Measurements from ENCODE around the gene ZNF33A. TPM values are rescaled to one million over a fixed set of nuclear protein-coding genes. Genes with fewer than 3 reads are reported as not detected.
"Not testable (repeated sequence)": the region's sequence is repeated elsewhere in the genome, so short reads cannot be mapped to it uniquely, and the experiment has no call there.

The ZNF33A gene
- total and polyA plus RNA-seq, 2 experiments from 2014 or later: 21.2 to 23.8 TPM

GRCh38 chr10:38047666-38048065 lies 37.2 kb downstream of the ZNF33A start:
- no peaks in the 10 kb centered on the region for H3K27me3 ChIP-seq
- no peak overlapping the region for H3K27ac ChIP-seq
- peak in 1 of 2 donors; percentile 21 for DNase-seq (ENCODE audit: low read depth in 1 of 2, low spot score in 1 of 2)
- H3K4me1 ChIP-seq (ENCODE audit: low read depth): no peaks in the 10 kb centered on the region
- peaks cover 16% of the 10 kb centered on the region for H3K36me3 ChIP-seq
- no peak overlapping the region for H3K4me3 ChIP-seq
- TF ChIP-seq CTCF (IDR thresholded peaks at IDR 0.05; ENCODE audit: low read depth, low read length): no peak
- H3K9me3 ChIP-seq (ENCODE audit: low read depth): no peaks in the 10 kb centered on the region

- no peak for DNase-seq (ENCODE audit: low read depth in 1 of 2, low spot score in 1 of 2)
- TF ChIP-seq CTCF (IDR thresholded peaks at IDR 0.05; ENCODE audit: low read depth, low read length): no peak
- H3K27ac ChIP-seq: no peak overlapping the region
- H3K9me3 ChIP-seq (ENCODE audit: low read depth): peaks cover under 1% of the 10 kb centered on the region
- no peak overlapping the region for H3K4me3 ChIP-seq
- H3K27me3 ChIP-seq: no peaks in the 10 kb centered on the region
- H3K4me1 ChIP-seq (ENCODE audit: low read depth): no peaks in the 10 kb centered on the region
- peaks cover 22% of the 10 kb centered on the region for H3K36me3 ChIP-seq
Observed at GRCh38 chr10:38050212-38050611, 39.7 kb downstream of the ZNF33A start.

GRCh38 chr10:38054361-38054797 lies 43.9 kb downstream of the ZNF33A start:
- Histone ChIP-seq H3K27me3 (no peaks in the 10 kb centered on the region), H3K4me3 (no peak overlapping the region), H3K27ac (no peak overlapping the region), H3K9me3 (ENCODE audit: low read depth) (peaks cover 8% of the 10 kb centered on the region), H3K4me1 (ENCODE audit: low read depth) (no peaks in the 10 kb centered on the region), H3K36me3 (peaks cover 27% of the 10 kb centered on the region)
- TF ChIP-seq CTCF (IDR thresholded peaks at IDR 0.05; ENCODE audit: low read depth, low read length): no peak
- peak in 1 of 2 donors; percentile 89 for DNase-seq (ENCODE audit: low read depth in 1 of 2, low spot score in 1 of 2)

GRCh38 chr10:38055274-38055894 lies 44.9 kb downstream of the ZNF33A start:
- H3K9me3 ChIP-seq (ENCODE audit: low read depth); H3K27me3 ChIP-seq; H3K4me1 ChIP-seq (ENCODE audit: low read depth); H3K4me3 ChIP-seq; DNase-seq (ENCODE audit: low read depth in 1 of 2, low spot score in 1 of 2); H3K27ac ChIP-seq: not testable (repeated sequence)
- H3K36me3 ChIP-seq: peaks cover 26% of the 10 kb centered on the region

- H3K27ac ChIP-seq; H3K9me3 ChIP-seq (ENCODE audit: low read depth); H3K27me3 ChIP-seq; H3K36me3 ChIP-seq; H3K4me3 ChIP-seq; H3K4me1 ChIP-seq (ENCODE audit: low read depth): not testable (repeated sequence)
- peak in 1 of 2 donors; percentile 87 for DNase-seq (ENCODE audit: low read depth in 1 of 2, low spot score in 1 of 2)
Observed at GRCh38 chr10:38069663-38070062, 59.2 kb downstream of the ZNF33A start.

- TF ChIP-seq CTCF (IDR thresholded peaks at IDR 0.05; ENCODE audit: low read depth, low read length): no peak
- no peak overlapping the region for H3K27ac ChIP-seq
- DNase-seq (ENCODE audit: low read depth in 1 of 2, low spot score in 1 of 2): no peak
- no peaks in the 10 kb centered on the region for H3K27me3 ChIP-seq
- no peak overlapping the region for H3K4me3 ChIP-seq
- no peaks in the 10 kb centered on the region for H3K36me3 ChIP-seq
- H3K9me3 ChIP-seq (ENCODE audit: low read depth): no peaks in the 10 kb centered on the region
- H3K4me1 ChIP-seq (ENCODE audit: low read depth): no peaks in the 10 kb centered on the region
Observed at GRCh38 chr10:38070501-38070900, 60.0 kb downstream of the ZNF33A start.

All from cardiac muscle cell (in vitro differentiated cells and primary cell).